CD4-positive, alpha-beta memory T cell (primary cell): ENCODE data around the gene PSMD1. TPM values are rescaled to one million over a fixed set of nuclear protein-coding genes. Genes with fewer than 3 reads are reported as not detected.

Experiments used
- CTCF ChIA-PET: fragments of 350-600 bp; sonication (Branson Sonifier 250); formaldehyde crosslinking; loops from one replicate; lab custom pipeline; 2021; ENCODE audit warnings: inconsistent platforms; ENCODE audit not compliant: partially characterized antibody; lab: Charles Lee
- POLR2A ChIA-PET: fragments of 350-600 bp; sonication (Branson Sonifier 250); formaldehyde crosslinking; loops from one replicate; lab custom pipeline; 2021; ENCODE audit not compliant: partially characterized antibody; lab: Charles Lee
- DNase-seq, 5 donors: peaks; one replicate each; pipeline versions ENCODE4 v3.0.0 to v3.0.0-alpha.2; 2020 to 2022; ENCODE audit warnings: mixed read lengths in 1 of 5
- H3K27ac ChIP-seq: one replicate; pipeline ENCODE4 v1.7.0; 2013; ENCODE audit warnings: low read depth, low read length
- H3K27me3 ChIP-seq: 2 replicates; pipeline ENCODE4 v1.7.0; 2013; ENCODE audit warnings: mild to moderate bottlenecking, low read length, moderate library complexity; ENCODE audit not compliant: insufficient read depth
- H3K36me3 ChIP-seq: 2 replicates; pipeline ENCODE4 v1.7.0; 2013; ENCODE audit warnings: mild to moderate bottlenecking, low read length, moderate library complexity; ENCODE audit not compliant: insufficient read depth
- H3K4me1 ChIP-seq: 2 replicates; pipeline ENCODE4 v1.7.0; 2013; ENCODE audit warnings: mild to moderate bottlenecking, low read length, moderate library complexity; ENCODE audit not compliant: insufficient read depth
- H3K4me3 ChIP-seq, 2 donors: one replicate each; pipeline ENCODE4 v1.7.0; 2013; ENCODE audit warnings: low read length in 2 of 2, mild to moderate bottlenecking in 1 of 2
- H3K9me3 ChIP-seq, 2 donors: one replicate each; pipeline ENCODE4 v1.7.0; 2013; ENCODE audit warnings: low read length in 2 of 2, control low read depth in 1 of 2; ENCODE audit not compliant: control insufficient read depth in 1 of 2
- H3K27ac Mint-ChIP-seq, 7 donors: one replicate each; pipeline ENCODE4 v1.8.0; 2020 to 2021; ENCODE audit warnings: mixed read lengths in 7 of 7, mild to moderate bottlenecking in 6 of 7, inconsistent platforms in 3 of 7, moderate library complexity in 3 of 7
- H3K27me3 Mint-ChIP-seq, 2 donors: one replicate each; pipeline ENCODE4 v1.8.0; 2020 to 2021; ENCODE audit warnings: mixed read lengths in 2 of 2
- H3K36me3 Mint-ChIP-seq, 2 donors: one replicate each; pipeline ENCODE4 v1.8.0; 2020 to 2021; ENCODE audit warnings: mixed read lengths in 2 of 2, inconsistent platforms in 1 of 2, mild to moderate bottlenecking in 1 of 2
- H3K4me1 Mint-ChIP-seq, 4 donors: one replicate each; pipeline ENCODE4 v1.8.0; 2020 to 2021; ENCODE audit warnings: mixed read lengths in 4 of 4, mild to moderate bottlenecking in 1 of 4
- H3K4me3 Mint-ChIP-seq, 8 donors: one replicate each; pipeline ENCODE4 v1.8.0; 2020 to 2021; ENCODE audit warnings: mixed read lengths in 8 of 8, mild to moderate bottlenecking in 7 of 8, moderate library complexity in 6 of 8, inconsistent platforms in 3 of 8
- H3K9me3 Mint-ChIP-seq, 8 donors: one replicate each; pipeline ENCODE4 v1.8.0; 2020 to 2021; ENCODE audit warnings: mixed read lengths in 8 of 8, mild to moderate bottlenecking in 5 of 8, inconsistent platforms in 3 of 8, moderate library complexity in 1 of 8
- intact Hi-C: fragments of 100-400 bp; cut with micrococcal nuclease; formaldehyde crosslinking; loops from one replicate; pipeline ENCODE4 v1.15.1; 2023
- polyA plus RNA-seq, 2 donors: library from polyadenylated mRNA; unstranded; fragments of 300-500 nt; fragmentation: Illumina TruSeq; gene quantifications; one replicate each; pipeline ENCODE4 v1.2.3, GENCODE V29; 2021
- total RNA-seq, 2 experiments: library from RNA; stranded (reverse); gene quantifications; one replicate each; pipeline ENCODE4 v1.2.3, GENCODE V29; 2021

PSMD1 gene
- total and polyA plus RNA-seq, 4 experiments from 2014 or later, result 38.0 to 65.0 (median 52.6) TPM

DNA sequence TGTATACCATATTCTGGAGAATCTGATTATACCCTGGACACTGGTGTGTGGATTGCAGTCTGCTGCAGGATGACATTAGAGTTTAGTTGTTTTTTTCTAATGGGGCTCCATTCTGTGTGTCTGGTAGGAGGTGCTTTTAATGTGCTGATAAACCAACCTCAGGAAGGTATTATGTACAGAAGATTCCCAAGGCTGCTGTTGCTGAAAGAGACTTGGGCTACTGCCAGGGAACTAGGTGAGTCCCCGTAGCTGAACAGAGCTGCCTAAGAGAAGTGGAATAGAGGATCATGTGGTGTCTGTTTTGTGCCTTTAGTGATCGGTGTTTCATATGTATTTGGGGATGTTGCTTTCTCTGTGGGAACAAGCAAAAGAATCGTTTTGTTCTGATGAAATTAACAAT lies 44.2 kb upstream of the PSMD1 start:
- intact Hi-C loops, result no loop called here
- CTCF ChIA-PET, result interaction anchor here (0.9 kb wide), 1 partner anchor 9 kb away, joined by 3 read pairs; no protein-coding TSS in a partner anchor
- Histone ChIP-seq H3K4me1 (no peaks in the 10 kb centered on the region), H3K9me3 (no peaks in the 10 kb centered on the region), H3K4me3 (no peak overlapping the region), H3K27me3 (no peaks in the 10 kb centered on the region), H3K36me3 (no peaks in the 10 kb centered on the region), H3K27ac (no peak overlapping the region)
- no peak overlapping the region for H3K27ac Mint-ChIP-seq
- H3K9me3 Mint-ChIP-seq, result no peaks in the 10 kb centered on the region
- no peak for DNase-seq
- H3K4me3 Mint-ChIP-seq, result no peak overlapping the region
- H3K27me3 Mint-ChIP-seq, result peaks cover 13 to 14% of the 10 kb centered on the region in 2 donors
- H3K4me1 Mint-ChIP-seq, result no peaks in the 10 kb centered on the region
- H3K36me3 Mint-ChIP-seq, result no peaks in the 10 kb centered on the region
- POLR2A ChIA-PET, result no interaction called here

DNA sequence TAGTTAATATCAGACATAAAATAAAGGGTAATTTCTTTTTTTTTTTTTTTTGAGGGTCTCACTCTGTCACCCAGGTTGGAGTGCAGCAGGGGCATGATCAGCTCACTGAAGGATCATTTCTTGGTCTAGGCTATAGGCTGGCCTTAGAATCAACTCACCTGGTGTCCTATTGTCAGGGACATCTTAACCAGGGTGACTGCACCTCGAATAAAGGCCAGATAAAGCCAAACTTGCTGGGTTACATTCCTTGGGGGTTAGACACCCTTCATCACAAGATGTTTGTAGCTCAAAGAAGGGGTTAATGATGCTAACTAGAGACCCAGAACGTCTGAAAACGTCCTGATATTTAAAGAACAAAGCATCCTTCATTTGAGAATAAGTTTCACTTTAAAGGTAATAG lies 42.8 kb upstream of the PSMD1 start:
- H3K27me3 Mint-ChIP-seq, result peaks cover 11 to 16% of the 10 kb centered on the region in 2 donors
- Histone ChIP-seq H3K4me1 (no peaks in the 10 kb centered on the region), H3K36me3 (no peaks in the 10 kb centered on the region), H3K27ac (no peak overlapping the region), H3K4me3 (no peak overlapping the region), H3K9me3 (no peaks in the 10 kb centered on the region), H3K27me3 (no peaks in the 10 kb centered on the region)
- intact Hi-C loops, result no loop called here
- no peak overlapping the region for H3K4me3 Mint-ChIP-seq
- H3K36me3 Mint-ChIP-seq, result no peaks in the 10 kb centered on the region
- H3K27ac Mint-ChIP-seq, result no peak overlapping the region
- ChIA-PET CTCF (no interaction called here), POLR2A (no interaction called here)
- H3K9me3 Mint-ChIP-seq, result no peaks in the 10 kb centered on the region
- H3K4me1 Mint-ChIP-seq, result no peaks in the 10 kb centered on the region
- DNase-seq, result no peak

DNA sequence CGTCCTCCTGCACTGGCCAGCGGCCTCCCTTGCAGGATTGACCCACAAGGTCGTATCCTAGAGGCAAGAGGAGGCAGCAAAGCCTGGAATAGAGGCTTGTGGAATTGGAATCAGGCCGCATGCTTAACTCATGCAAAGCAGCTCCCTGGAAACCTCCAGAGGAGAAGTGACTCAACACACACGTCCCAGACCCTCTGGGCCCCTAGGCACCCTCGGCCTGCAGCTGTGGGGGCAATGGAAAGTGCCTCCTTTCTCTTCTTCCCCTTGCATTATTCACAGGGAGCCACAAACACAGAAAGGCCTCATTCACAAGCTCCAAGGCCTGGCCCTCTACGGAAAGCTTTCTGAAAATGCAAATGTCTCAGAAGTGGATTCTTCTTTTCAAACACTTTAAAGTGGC lies 41.2 kb upstream of the PSMD1 start:
- Histone ChIP-seq H3K9me3 (no peaks in the 10 kb centered on the region), H3K27me3 (no peaks in the 10 kb centered on the region), H3K4me1 (no peaks in the 10 kb centered on the region), H3K27ac (no peak overlapping the region), H3K36me3 (no peaks in the 10 kb centered on the region), H3K4me3 (no peak overlapping the region)
- H3K4me1 Mint-ChIP-seq, result no peaks in the 10 kb centered on the region
- H3K27me3 Mint-ChIP-seq, result peaks cover 10 to 22% of the 10 kb centered on the region in 2 donors
- ChIA-PET POLR2A (no interaction called here), CTCF (no interaction called here)
- intact Hi-C loops, result no loop called here
- H3K4me3 Mint-ChIP-seq, result no peak overlapping the region
- no peak overlapping the region for H3K27ac Mint-ChIP-seq
- no peaks in the 10 kb centered on the region for H3K9me3 Mint-ChIP-seq
- no peak for DNase-seq
- H3K36me3 Mint-ChIP-seq, result no peaks in the 10 kb centered on the region

DNA sequence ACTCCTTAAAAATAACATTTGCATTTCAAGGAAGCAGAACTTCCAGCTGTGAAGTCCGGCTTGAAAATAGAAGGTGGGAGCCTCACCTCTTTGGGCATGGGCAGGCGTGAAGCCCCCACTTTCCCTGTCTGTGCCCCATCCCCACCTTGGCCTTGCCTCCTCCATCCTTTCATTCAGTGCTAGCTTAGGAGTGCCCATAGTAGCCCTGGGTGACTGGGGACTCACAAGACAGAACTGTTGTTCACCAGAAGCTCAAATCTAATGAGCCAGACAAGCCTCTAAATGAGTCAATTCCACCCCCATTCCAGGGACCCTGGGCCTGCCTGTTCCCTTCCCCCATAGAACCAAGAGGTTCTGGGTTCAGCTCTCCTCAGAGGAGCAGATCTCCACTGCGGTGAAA lies 40.7 kb upstream of the PSMD1 start:
- ChIA-PET POLR2A (no interaction called here), CTCF (interaction anchor here (0.8 kb wide), 1 partner anchor 11 kb away, joined by 3 read pairs; no protein-coding TSS in a partner anchor)
- H3K4me3 ChIP-seq, result no peak overlapping the region
- Mint-ChIP-seq H3K9me3 (no peaks in the 10 kb centered on the region), H3K36me3 (no peaks in the 10 kb centered on the region), H3K27me3 (peaks cover 10 to 25% of the 10 kb centered on the region in 2 donors), H3K4me1 (no peaks in the 10 kb centered on the region), H3K27ac (no peak overlapping the region), H3K4me3 (no peak overlapping the region)
- intact Hi-C loops, result no loop called here
- H3K9me3 ChIP-seq, result no peaks in the 10 kb centered on the region
- H3K36me3 ChIP-seq, result no peaks in the 10 kb centered on the region
- no peak for DNase-seq
- no peaks in the 10 kb centered on the region for H3K4me1 ChIP-seq
- H3K27ac ChIP-seq, result no peak overlapping the region
- no peaks in the 10 kb centered on the region for H3K27me3 ChIP-seq

DNA sequence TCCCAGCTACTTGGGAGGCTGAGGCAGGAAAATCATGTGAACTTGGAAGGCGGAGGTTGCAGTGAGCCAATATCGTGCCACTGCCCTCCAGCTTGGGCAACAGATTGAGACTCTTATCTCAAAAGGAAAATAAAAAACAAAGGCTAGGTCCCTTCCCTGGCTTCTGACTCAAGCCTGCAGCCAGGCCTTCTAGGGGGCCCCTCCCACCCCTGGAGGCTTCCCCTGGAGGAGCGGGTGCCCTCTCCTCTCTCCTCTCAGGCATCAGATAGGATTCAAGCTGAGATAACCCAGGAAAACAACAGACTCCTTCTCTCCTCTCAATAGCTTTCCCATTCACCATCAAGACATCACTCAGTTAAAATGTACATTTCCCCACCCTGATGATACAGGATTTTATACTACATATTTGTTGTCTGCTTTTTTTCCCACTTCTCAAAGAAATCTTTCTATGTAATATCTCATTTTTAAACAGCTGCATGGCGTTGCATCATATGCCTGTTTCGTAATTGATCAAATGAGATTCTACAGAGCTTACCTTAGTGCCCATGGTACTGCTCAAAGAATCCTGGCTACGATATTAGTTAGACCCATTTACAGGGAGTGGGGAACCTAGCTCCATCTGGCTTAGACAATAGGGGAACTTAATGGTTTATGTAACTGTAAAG lies 40.0 kb upstream of the PSMD1 start:
- H3K4me1 Mint-ChIP-seq, result no peaks in the 10 kb centered on the region
- H3K4me1 ChIP-seq, result no peaks in the 10 kb centered on the region
- POLR2A ChIA-PET, result no interaction called here
- no peaks in the 10 kb centered on the region for H3K36me3 ChIP-seq
- no peak overlapping the region for H3K27ac Mint-ChIP-seq
- CTCF ChIA-PET, result interaction anchor here (0.8 kb wide), 1 partner anchor 10 kb away, joined by 3 read pairs; no protein-coding TSS in a partner anchor
- no peak for DNase-seq
- no peak overlapping the region for H3K4me3 ChIP-seq
- H3K4me3 Mint-ChIP-seq, result no peak overlapping the region
- H3K9me3 ChIP-seq, result no peaks in the 10 kb centered on the region
- no peak overlapping the region for H3K27ac ChIP-seq
- H3K27me3 ChIP-seq, result no peaks in the 10 kb centered on the region
- intact Hi-C loops, result no loop called here
- peaks cover 10 to 27% of the 10 kb centered on the region in 2 donors for H3K27me3 Mint-ChIP-seq
- no peaks in the 10 kb centered on the region for H3K9me3 Mint-ChIP-seq
- no peaks in the 10 kb centered on the region for H3K36me3 Mint-ChIP-seq

DNA sequence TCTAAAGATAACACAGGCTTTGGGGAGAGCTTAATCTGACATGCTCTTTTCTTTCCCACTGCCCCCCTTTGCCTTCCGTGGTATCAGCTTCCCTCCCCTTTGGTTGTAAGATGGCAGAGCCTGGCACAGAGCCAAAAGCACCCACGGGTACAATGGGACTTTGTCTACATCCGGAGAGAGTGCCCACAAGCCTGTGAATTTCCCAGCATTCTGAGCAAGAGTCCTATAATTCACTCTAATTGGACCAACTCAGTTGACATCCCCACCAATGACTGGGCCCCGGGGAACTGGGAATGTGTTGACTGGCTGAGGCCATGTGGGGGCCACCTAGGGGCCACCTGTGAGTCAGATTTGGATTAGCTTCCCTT lies 39.5 kb upstream of the PSMD1 start:
- CTCF ChIA-PET, result no interaction called here
- H3K4me1 ChIP-seq, result no peaks in the 10 kb centered on the region

DNA sequence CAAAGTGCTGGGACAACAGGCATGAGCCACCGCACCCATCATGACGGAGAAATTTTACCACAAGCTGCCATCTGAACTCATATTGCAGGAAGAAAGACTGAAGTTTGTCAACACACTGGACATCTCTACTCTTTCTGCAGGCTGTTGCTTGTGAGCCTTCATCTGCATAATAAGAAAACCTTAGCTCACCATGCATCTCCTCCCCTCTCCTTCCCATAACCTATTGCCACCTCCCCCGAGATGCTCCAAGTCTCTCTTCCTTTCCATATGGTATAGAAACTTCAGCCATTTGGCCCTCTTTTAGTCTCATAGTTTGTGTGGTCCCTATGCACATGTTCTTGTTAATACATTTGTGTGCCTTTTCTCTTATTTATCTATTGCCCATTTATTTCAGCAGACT lies 38.5 kb upstream of the PSMD1 start:
- Histone ChIP-seq H3K4me3 (no peak overlapping the region), H3K36me3 (no peaks in the 10 kb centered on the region), H3K4me1 (no peaks in the 10 kb centered on the region), H3K9me3 (no peaks in the 10 kb centered on the region), H3K27me3 (no peaks in the 10 kb centered on the region), H3K27ac (no peak overlapping the region)
- POLR2A ChIA-PET, result no interaction called here
- Mint-ChIP-seq H3K4me3 (no peak overlapping the region), H3K9me3 (no peaks in the 10 kb centered on the region), H3K4me1 (no peaks in the 10 kb centered on the region), H3K27ac (no peak overlapping the region), H3K36me3 (no peaks in the 10 kb centered on the region), H3K27me3 (peaks cover 10 to 22% of the 10 kb centered on the region in 2 donors)
- no peak for DNase-seq
- intact Hi-C loops, result no loop called here
- CTCF ChIA-PET, result no interaction called here

More for the DNA sequence above, 39.5 kb upstream of the PSMD1 start:
- Mint-ChIP-seq H3K27me3 (peaks cover 10 to 24% of the 10 kb centered on the region in 2 donors), H3K9me3 (no peaks in the 10 kb centered on the region), H3K4me1 (no peaks in the 10 kb centered on the region), H3K27ac (no peak overlapping the region), H3K4me3 (no peak overlapping the region), H3K36me3 (no peaks in the 10 kb centered on the region)
- Histone ChIP-seq H3K4me3 (no peak overlapping the region), H3K27me3 (no peaks in the 10 kb centered on the region), H3K36me3 (no peaks in the 10 kb centered on the region), H3K9me3 (no peaks in the 10 kb centered on the region), H3K27ac (no peak overlapping the region)
- POLR2A ChIA-PET, result interaction anchor here (0.6 kb wide), 1 partner anchor 91 kb away, joined by 3 read pairs; no protein-coding TSS in a partner anchor
- DNase-seq, result no peak
- intact Hi-C loops, result no loop called here
